Progenitor cell of endocrine pancreas (in vitro differentiated cells): ENCODE results near the gene RAPGEF1. TPM values are rescaled to one million over a fixed set of nuclear protein-coding genes. Genes with fewer than 3 reads are reported as not detected.

Experiments used
- DNase-seq: peaks from one replicate; pipeline ENCODE4 v3.0.0; 2021; ENCODE audit warnings: low spot score; ENCODE audit not compliant: unreplicated experiment
- H3K27ac Mint-ChIP-seq: 2 replicates; pipeline ENCODE4 v1.8.0; 2021; ENCODE audit warnings: mild to moderate bottlenecking, moderate library complexity, mixed read lengths
- H3K27me3 Mint-ChIP-seq: 2 replicates; pipeline ENCODE4 v1.8.0; 2021; ENCODE audit warnings: mixed read lengths
- H3K36me3 Mint-ChIP-seq: 2 replicates; pipeline ENCODE4 v1.8.0; 2022; ENCODE audit warnings: mixed read lengths; ENCODE audit not compliant: insufficient read depth
- H3K4me1 Mint-ChIP-seq: 2 replicates; pipeline ENCODE4 v1.8.0; 2021; ENCODE audit warnings: low read depth, mixed read lengths
- H3K4me3 Mint-ChIP-seq: 2 replicates; pipeline ENCODE4 v1.8.0; 2021; ENCODE audit warnings: low read depth, mild to moderate bottlenecking, moderate library complexity, mixed read lengths
- H3K9me3 Mint-ChIP-seq: 2 replicates; pipeline ENCODE4 v1.8.0; 2021; ENCODE audit warnings: low read depth, mixed read lengths
- total RNA-seq: library from RNA; stranded (reverse); gene quantifications from 2 replicates; pipeline ENCODE4 v1.2.1, GENCODE V29; 2021
- TF ChIP-seq, protein P1 (sequence below): fragments of 200-600 bp; sonication (generic); IDR thresholded peaks from one replicate; pipeline ENCODE4 v1.5.0; 2021; ENCODE audit warnings: antibody characterized with exemption, mild to moderate bottlenecking; ENCODE audit not compliant: unreplicated experiment

RAPGEF1 gene
- total RNA-seq, 1 donor from 2014 or later = 57.3 TPM

DNA sequence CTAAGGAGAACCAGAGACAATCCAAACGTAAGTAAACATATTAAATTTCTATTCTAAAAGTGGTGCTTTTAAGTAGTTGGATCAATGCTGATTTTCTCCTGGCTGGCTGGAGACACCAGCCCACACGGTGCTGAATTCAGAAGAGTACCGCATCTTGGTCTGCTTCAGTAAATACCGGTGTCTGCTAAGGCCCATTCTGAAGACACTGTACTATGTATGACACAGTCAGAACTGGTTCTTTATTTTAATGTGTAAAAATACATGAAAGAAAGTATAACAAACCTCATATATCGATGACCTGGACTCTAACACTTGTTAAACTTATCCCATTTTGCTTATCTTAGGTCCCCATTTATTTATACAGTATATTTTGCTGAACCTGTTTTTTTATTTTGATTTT lies 32.8 kb downstream of the RAPGEF1 start:
- H3K4me1 Mint-ChIP-seq = peaks cover 54% of the 10 kb centered on the region
- TF ChIP-seq, protein P1, sequence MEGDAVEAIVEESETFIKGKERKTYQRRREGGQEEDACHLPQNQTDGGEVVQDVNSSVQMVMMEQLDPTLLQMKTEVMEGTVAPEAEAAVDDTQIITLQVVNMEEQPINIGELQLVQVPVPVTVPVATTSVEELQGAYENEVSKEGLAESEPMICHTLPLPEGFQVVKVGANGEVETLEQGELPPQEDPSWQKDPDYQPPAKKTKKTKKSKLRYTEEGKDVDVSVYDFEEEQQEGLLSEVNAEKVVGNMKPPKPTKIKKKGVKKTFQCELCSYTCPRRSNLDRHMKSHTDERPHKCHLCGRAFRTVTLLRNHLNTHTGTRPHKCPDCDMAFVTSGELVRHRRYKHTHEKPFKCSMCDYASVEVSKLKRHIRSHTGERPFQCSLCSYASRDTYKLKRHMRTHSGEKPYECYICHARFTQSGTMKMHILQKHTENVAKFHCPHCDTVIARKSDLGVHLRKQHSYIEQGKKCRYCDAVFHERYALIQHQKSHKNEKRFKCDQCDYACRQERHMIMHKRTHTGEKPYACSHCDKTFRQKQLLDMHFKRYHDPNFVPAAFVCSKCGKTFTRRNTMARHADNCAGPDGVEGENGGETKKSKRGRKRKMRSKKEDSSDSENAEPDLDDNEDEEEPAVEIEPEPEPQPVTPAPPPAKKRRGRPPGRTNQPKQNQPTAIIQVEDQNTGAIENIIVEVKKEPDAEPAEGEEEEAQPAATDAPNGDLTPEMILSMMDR = no peak
- H3K9me3 Mint-ChIP-seq = no peaks in the 10 kb centered on the region
- no peak for DNase-seq
- H3K27me3 Mint-ChIP-seq = no peaks in the 10 kb centered on the region
- peak overlapping the region; percentile 50 for H3K27ac Mint-ChIP-seq
- H3K4me3 Mint-ChIP-seq = no peak overlapping the region
- H3K36me3 Mint-ChIP-seq = no peaks in the 10 kb centered on the region

DNA sequence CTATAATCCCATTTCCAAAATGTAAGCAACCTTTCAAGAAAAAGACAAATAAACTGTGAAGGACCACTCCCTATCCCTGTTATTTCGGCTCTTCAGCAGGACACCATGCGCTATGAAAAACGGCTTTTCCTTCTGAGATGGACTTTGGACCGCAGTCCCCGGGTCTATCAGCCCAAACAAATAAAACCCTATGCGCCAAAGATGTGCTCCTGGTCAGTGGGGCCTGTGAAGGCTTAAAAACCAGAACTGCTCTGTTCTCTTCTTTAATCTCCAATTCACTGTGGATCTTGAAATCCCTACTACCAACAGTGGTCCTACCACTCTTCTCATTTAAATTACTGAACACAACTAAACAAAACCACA lies 33.3 kb downstream of the RAPGEF1 start:
- TF ChIP-seq, protein P1 = no peak
- Mint-ChIP-seq H3K9me3 (no peaks in the 10 kb centered on the region), H3K36me3 (no peaks in the 10 kb centered on the region), H3K27ac (peak overlapping the region; percentile 50), H3K4me1 (peaks cover 58% of the 10 kb centered on the region), H3K27me3 (no peaks in the 10 kb centered on the region), H3K4me3 (peak overlapping the region; percentile 50)
- no peak for DNase-seq

DNA sequence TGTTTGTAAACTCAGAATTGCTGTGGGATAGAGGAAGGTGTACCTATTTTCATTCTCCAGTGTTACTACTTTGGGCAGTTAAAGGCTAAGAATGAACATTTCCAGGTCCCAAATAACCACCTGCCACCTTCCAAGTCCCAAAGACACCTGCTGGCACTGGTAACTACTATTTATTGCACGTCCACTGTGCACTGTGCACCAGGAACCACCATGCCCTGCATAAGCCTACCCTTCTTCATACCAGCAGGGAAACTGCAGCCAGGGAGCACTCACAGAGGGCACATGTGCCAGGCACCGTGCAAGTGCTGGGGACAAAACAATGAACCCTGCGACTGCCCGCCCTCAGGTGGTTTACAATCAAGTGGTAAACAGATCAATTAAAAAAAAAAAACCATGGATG lies 34.9 kb downstream of the RAPGEF1 start:
- Mint-ChIP-seq H3K27ac (peak overlapping the region; percentile 40), H3K4me3 (no peak overlapping the region), H3K4me1 (peaks cover 58% of the 10 kb centered on the region), H3K9me3 (no peaks in the 10 kb centered on the region), H3K36me3 (no peaks in the 10 kb centered on the region), H3K27me3 (no peaks in the 10 kb centered on the region)
- TF ChIP-seq, protein P1 = no peak
- DNase-seq = no peak

DNA sequence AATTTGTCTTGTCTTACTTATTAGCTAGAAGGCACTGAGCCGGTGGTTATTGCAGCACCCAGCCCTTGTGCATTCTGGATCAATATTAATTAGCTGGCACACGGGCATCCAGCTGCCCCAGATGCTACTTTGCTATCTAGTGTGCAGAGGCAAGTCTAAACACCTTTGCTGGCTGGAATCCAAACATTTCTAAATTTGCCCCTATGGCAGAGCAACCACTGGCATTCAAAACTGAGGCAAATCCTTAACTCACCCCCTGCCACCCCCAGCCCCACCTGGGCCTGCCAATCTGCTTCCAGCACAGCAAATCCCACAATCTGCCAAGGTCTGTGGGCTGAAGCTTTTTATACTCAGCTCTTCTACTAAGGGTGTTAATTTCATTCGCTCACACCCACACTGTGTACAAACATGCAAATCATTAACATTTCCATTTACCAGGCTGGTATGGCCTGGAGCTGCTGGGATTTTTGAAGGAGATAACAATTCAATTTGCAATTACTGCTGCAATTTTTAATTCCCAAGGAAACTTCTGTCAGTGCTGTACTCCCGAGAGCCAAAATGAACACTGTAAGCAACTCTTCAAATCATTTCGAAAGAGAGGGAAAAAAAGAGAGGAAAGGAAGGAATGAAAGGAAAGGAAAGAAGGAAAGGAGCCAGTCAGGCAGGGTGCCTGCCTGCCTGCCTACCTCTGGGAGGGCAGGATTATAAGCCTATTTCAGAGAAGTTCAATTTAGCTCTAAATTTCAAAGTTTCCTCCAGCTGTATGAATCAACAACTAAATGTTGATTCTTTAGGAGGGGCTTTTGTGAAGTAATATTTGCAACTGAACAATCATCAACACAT lies 35.5 kb downstream of the RAPGEF1 start:
- Mint-ChIP-seq H3K4me1 (peaks cover 57% of the 10 kb centered on the region), H3K27ac (no peak overlapping the region), H3K9me3 (no peaks in the 10 kb centered on the region)

DNA sequence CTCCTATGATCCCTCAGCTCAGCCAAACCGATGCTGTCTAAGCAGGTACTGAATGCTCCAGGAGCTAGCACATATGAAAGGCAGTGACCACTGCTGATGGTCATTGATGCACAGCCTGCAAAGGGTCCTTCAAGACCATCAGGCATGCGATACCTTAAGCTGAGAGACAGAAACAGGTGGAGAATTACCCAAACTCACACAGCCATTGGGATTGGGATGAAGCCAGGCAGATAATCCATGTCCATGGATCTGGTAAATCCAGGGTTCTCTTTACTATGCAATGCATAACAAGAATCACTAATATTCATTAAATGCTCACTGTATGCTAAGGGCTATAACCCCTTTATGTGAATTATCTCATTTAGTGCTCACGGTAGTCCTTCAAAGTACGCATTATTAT lies 36.2 kb downstream of the RAPGEF1 start:
- Mint-ChIP-seq H3K4me3 (no peak overlapping the region), H3K27ac (no peak overlapping the region), H3K36me3 (no peaks in the 10 kb centered on the region), H3K9me3 (no peaks in the 10 kb centered on the region), H3K4me1 (peaks cover 60% of the 10 kb centered on the region), H3K27me3 (no peaks in the 10 kb centered on the region)
- no peak for DNase-seq
- TF ChIP-seq, protein P1 = no peak

More for the DNA sequence above, 35.5 kb downstream of the RAPGEF1 start:
- DNase-seq = no peak
- TF ChIP-seq, protein P1 = no peak
- Mint-ChIP-seq H3K27me3 (no peaks in the 10 kb centered on the region), H3K36me3 (no peaks in the 10 kb centered on the region), H3K4me3 (no peak overlapping the region)
